ENCODE measurements around the gene CHRNG.
"Not testable (repeated sequence)": the region's sequence is repeated elsewhere in the genome, so short reads cannot be mapped to it uniquely, and the experiment has no call there.

The CHRNG gene

GRCh38 chr2:232545511-232546375, 6.3 kb downstream of the CHRNG start:
- no peak for DNase-seq

GRCh38 chr2:232547991-232548390, 8.5 kb downstream of the CHRNG start:
- DNase-seq = no peak

GRCh38 chr2:232549655-232550353, 10.3 kb downstream of the CHRNG start:
- DNase-seq = no peak

GRCh38 chr2:232550354-232551249, 11.1 kb downstream of the CHRNG start, which contains the start of the genes EIF4E2 and TIGD1:
EIF4E2 (plus strand) TSS chr2:232550689; CDS start chr2:232550725, 36 bp downstream.
TIGD1 (minus strand) TSS chr2:232550557; CDS start chr2:232549882, 675 bp downstream.
- DNase-seq = peak; percentile 94

GRCh38 chr2:232551250-232551638, 11.8 kb downstream of the CHRNG start:
- DNase-seq = no peak

GRCh38 chr2:232551776-232552175, 12.3 kb downstream of the CHRNG start:
- DNase-seq = no peak

- no peak for DNase-seq
Observed at GRCh38 chr2:232556426-232556825, 16.9 kb downstream of the CHRNG start.

GRCh38 chr2:232562515-232563151, 23.1 kb downstream of the CHRNG start:
- DNase-seq = no peak

GRCh38 chr2:232563580-232563979, 24.1 kb downstream of the CHRNG start:
- DNase-seq = no peak

GRCh38 chr2:232567721-232568120, 28.2 kb downstream of the CHRNG start:
- no peak for DNase-seq

- DNase-seq = no peak
Observed at GRCh38 chr2:232568161-232568560, 28.7 kb downstream of the CHRNG start.

GRCh38 chr2:232569541-232569940, 30.0 kb downstream of the CHRNG start:
- no peak for DNase-seq

GRCh38 chr2:232570481-232570880, 31.0 kb downstream of the CHRNG start:
- not testable (repeated sequence) for DNase-seq

GRCh38 chr2:232571026-232571474, 31.6 kb downstream of the CHRNG start:
- DNase-seq = no peak

- no peak for DNase-seq
Observed at GRCh38 chr2:232573042-232573441, 33.5 kb downstream of the CHRNG start.

GRCh38 chr2:232573771-232574435, 34.4 kb downstream of the CHRNG start:
- no peak for DNase-seq

- no peak for DNase-seq
Observed at GRCh38 chr2:232574674-232575403, 35.3 kb downstream of the CHRNG start.

- no peak for DNase-seq
Observed at GRCh38 chr2:232575404-232575746, 35.9 kb downstream of the CHRNG start.

GRCh38 chr2:232576995-232577394, 37.5 kb downstream of the CHRNG start:
- no peak for DNase-seq

GRCh38 chr2:232577841-232578240, 38.3 kb downstream of the CHRNG start:
- no peak for DNase-seq

- DNase-seq = no peak
Observed at GRCh38 chr2:232578626-232579025, 39.1 kb downstream of the CHRNG start.

Data from stimulated activated CD4-positive, alpha-beta T cell treated with anti-CD3 and anti-CD28 coated beads, Interleukin-4, amount 100 ng/mL, for 24 hours (primary cell).